EH (cell line): ENCODE measurements around the gene JPT1.
"Not testable (repeated sequence)": the region's sequence is repeated elsewhere in the genome, so short reads cannot be mapped to it uniquely, and the experiment has no call there.

ENCODE experiments used
- DNase-seq: peaks from one replicate; pipeline ENCODE4 v3.0.0-alpha.2; 2015; ENCODE audit warnings: low read depth

JPT1 gene, protein sequence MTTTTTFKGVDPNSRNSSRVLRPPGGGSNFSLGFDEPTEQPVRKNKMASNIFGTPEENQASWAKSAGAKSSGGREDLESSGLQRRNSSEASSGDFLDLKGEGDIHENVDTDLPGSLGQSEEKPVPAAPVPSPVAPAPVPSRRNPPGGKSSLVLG

DNA sequence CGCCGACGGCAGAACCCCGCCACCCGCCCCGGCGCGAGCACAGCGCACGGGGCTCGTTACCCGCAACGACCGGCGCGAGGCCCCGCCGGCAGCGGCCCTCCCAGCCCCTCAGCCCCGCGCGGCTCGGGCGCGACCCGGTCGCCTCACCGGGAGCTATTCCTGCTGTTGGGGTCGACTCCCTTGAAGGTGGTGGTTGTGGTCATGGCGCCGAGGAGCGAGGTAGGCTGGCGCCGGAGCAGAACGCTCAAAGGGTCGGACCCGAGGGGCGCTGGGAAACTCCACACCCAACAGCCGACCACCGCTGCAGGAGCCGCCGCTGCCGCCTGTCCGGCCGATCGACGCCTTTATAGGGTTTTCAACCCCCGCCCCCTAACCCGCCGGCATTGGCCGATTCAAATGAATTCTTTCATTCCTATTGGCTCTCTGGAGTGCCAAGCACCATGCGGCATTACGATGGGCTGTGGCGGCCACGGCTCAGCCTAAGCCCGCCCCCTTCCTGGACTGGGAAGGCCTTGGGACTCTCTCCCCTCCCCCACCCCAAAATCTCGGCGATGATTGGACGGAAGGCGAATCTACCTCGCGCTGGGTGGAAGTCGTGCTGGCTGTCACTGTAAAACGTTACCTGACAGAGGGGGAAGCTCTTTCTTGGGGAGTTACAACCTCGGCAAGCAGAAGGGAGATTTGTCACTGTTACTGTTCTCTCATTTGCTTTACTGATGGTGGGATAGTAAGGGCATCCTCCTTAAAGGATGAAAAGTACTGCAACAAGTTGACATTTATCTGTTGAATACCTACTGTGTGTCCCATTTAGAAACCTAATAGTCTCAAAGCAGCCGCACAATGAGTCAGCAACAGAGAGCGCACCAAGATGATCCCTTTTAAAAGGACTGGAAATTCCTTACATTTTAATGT is at the start of gene JPT1:
Gene JPT1 (minus strand): TSS at position 318 of the 912 bp plus-strand sequence. CDS start 115 bp downstream, at position 203.
- DNase-seq: peak; percentile 99

DNA sequence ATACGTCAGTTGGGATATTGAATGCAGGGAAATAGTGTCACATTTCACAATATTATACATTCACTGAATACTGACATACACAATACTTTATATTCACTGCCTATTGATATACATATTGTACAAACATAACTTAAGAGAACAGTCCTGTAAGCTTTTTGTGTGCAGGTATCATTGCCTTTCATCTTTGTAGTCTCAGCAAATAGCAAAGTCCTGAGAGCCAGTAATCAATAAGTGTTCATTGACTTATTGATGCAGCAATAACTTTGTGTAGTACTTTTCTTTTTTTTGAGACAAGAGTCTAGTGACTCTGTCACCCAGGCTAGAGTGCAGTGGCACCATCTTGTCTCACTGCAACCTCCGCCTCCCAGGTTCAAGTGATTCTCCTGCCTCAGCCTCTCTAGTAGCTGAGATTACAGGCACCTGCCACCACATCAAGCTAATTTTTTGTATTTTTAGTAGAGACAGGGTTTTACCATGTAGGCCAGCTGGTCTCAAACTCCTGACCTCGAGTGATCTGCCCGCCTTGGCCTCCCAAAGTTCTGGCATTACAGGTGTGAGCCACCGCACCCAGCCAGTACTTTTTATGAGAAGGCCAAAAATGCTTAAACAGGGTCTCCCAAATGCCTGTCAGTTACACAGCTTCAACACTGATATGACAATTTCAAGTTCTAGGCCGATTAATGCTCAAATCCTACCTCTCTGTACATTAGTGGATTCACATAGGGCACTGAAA is 45.7 kb upstream of the JPT1 start:
- DNase-seq: no peak

DNA sequence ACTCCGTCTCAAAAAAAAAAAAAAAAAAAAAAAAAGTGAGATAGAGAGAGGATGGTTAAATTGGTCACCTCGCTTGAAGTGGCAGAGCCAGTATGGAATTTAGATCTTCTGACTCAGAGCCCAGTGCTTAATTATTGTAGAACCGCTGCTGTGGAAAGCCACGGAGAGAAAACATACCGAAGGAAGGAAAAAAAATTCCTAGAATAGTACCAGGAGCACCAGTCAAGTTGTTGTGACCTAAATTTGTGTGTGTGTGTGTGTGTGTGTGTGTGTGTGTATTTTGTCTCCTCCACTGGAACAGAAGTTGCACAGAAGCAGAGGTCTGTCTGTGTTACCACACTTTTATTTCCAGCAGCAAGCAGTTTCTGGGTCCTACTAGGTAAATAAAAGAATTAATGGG is 40.6 kb upstream of the JPT1 start:
- DNase-seq: peak; percentile 81

DNA sequence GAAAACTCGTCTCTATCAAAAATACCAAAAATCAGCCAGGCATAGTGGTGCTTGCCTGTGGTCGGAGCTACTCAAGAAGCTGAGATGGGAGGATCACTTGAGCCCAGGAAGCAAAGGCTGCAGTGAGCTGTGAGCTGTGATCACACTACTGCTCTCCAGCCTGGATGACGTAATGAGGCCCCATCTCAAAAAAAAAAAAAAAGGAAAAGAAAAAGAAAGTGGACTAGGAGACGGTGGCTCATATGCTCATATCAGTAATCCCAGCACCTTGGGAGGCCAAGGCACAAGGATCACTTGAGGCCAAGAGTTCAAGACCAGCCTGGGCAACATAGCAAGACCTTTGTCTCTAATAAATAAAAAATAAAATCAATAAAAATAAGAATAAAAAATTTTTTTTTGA is 37.3 kb upstream of the JPT1 start:
- peak; percentile 37 for DNase-seq

DNA sequence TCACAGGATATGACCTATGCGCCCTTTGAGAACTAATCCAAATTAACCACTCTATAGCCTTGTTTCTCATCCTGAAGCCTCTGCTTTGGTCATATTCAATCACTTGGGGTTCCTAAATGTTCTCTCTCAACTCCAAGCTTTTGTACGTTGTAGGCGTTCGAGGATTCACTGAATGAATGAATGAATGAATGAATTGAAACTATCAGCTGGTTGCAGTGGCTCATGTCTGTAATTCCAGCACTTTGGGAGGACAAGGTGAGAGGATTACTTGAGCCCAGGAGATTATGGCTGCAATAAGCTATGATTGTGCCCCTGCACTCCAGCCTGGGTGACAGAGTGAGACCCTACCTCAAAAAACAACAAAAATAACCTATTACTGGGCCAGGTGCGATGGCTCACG is 34.3 kb upstream of the JPT1 start:
- DNase-seq: no peak

DNA sequence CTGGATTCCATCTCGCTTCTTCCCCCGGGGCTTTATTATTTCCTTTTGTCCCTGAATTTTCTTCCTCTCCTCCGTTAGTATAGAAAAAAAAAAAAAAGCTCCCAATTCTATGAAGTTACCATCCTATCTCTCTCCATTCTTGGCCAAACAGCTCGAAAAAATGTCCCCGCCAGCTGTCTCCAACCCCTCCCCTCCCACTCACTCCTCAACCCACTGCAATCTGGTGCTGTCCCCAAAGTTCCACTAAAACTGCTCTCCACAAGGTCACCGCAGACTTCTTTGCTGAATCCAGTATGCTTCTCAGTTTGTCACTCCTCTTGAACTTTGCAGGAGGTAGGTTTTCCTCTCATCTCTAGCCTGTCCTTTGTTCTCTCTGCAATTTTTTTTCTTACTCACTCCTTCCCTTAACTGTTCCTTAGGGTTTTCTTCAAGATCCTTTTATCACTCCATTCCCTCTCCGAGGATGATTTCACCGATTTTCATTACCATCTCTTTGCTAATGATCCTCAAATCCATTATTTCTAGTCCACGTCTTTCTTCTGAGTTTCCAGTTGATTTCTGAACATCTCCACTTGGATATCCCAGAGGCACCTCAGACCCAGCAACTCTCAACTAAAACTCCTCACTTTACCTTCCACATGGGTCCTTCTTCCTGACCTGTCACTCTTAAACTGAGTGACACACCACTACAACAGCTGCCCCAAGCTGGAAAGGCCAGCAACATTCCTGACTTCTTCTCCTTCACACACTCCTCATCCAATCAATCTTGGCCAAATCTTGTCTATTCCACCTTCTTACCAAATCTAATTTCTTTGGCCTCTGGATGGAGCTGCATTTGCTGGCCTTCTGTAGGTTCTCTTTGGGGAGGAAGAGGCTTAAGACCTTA is 29.9 kb upstream of the JPT1 start:
- no peak for DNase-seq

DNA sequence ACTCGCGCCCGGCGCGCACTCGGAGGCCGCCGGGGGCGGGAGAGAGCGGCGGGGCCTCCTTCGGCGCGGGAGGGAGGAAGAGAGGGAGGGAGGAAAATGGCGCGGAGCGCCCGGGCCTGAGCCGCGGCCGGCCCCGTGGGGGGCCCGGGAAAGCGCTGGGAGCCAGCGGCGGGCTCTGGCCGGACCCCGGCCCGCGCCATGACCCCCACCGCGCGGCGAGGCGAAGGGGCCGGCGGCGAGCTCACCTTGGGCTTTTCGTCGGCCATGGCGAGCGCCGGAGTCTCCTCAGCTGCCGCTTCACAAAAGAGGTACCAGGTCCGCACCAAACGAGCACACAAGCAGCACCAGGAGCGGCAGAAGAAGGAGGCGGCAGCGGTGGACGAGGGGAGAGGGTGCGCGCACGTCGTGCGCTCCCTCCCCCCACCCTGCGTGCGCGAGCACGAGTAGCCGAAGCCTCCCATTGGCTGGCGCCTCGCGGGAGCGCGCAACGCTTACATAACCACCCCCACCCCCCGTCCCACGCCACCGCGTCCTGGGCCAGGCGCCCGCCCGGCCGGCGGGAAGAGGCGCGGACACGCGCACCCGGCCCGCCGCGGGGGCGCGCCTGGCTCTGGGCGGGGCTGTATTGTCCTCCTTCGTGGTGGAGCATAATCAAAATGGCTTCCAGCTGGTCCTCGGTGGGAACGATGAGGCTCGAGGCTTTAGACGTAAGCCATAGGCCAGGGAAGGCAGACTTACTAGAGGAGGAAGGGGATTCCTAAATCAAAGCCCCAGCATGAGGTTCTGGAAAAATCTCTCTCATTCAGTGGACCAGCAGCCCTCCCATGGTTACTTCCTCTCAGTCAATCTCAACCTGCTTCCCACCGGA is 28.5 kb upstream of the JPT1 start, which contains the start of gene SUMO2:
Gene SUMO2 (minus strand): TSS at position 391 of the 868 bp plus-strand sequence. CDS start 125 bp downstream, at position 266.
- peak; percentile 92 for DNase-seq

DNA sequence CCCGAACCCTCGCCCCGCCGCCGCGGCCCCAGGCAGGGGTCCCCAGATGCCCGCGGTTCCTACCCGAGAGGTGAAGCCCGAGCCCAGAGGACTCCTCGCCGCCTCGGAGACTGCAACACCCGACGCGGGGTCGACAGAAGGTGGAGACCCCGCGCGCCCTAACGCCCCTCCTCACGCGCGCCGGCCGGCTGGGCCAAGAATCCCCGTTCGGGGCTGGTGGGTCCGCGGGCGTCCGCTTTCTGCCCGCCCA is 27.9 kb upstream of the JPT1 start:
- no peak for DNase-seq

DNA sequence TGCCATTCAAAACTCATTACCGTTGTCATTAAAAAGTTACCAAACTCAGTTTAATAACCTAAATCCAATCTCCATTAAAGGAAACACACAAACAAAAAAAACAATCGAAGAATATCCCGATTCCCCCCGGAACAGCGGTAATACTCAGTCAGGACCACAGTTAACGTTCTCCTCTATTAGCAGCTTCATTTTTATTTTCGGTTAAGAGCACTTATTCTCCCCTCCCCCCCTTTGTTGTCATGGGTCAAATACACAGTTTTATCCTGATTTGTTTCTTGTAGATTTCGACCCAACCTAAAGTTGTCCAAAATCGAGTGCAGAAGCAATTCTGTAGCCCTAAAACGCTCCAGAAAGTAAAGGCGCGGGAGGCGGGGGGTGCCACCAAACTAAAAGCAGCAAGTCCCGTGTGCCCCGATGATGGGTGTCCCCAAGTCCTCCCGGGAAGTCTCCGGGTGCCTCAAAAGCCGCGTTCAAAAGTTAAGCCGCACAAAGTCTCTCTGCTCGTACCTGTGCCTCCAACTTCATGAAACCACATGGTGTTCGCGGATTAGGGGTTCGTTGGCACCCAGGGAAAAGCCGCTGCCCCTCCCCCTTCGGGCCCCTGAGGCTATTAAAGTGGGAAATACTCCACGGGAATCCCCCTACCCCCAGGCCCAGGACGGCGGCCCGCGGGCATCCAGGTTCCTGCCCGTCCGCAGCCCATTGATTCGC is 27.5 kb upstream of the JPT1 start:
- peak; percentile 29 for DNase-seq

DNA sequence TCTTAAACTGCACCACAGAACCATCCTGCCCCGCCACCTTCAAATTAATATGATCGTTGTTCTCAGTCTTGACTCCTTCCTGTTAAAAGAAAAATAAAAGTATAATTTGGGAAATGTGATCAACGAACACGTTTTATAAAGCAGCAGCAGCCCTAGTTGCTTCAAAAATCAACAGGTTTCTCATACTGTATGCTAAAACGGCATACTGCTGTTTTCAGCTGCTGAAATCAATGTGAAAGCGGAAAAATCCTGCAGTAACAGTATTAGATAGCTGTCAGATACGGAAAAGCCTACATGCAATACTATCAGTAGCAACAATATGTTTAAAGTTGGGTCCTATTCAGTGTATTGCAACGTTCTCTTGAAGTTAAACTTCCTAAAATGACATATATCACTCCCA is 26.8 kb upstream of the JPT1 start:
- no peak for DNase-seq

DNA sequence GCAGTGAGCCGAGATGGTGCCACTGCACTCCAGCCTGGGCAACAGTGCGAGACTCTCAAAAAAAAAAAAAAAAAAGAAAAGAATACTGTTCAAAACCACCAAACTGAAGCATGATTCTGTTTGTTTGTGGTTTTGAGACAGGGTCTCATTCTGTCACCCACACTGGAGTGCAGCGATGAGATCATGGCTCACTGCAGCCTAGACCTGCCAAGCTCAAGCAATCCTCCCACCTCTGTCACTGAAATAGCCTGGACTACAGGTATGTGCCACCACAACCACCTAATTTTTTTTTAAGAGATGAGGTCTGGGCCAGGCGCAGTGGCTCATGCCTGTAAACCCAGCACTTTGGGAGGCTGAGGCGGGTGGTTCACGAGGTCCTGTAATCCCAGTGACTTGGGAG is 24.1 kb upstream of the JPT1 start:
- no peak for DNase-seq

DNA sequence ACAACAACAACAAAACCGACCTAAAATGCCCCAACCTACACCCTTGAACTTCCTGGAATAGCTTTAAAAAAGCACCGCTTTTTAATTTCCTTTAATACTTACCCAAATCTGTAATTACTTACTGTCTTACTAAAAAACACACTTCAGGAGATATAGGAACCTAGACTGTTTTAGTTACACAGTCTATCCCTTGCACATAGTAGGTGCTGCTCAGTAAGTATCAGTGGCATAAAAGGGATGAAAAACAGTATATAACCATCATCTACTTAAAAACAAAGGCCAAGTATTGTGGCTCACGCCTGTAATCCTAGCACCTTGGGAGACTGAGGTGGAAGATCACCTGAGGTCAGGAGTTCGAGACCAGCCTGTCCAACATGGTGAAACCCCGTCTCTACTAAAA is 22.3 kb upstream of the JPT1 start:
- DNase-seq: no peak

DNA sequence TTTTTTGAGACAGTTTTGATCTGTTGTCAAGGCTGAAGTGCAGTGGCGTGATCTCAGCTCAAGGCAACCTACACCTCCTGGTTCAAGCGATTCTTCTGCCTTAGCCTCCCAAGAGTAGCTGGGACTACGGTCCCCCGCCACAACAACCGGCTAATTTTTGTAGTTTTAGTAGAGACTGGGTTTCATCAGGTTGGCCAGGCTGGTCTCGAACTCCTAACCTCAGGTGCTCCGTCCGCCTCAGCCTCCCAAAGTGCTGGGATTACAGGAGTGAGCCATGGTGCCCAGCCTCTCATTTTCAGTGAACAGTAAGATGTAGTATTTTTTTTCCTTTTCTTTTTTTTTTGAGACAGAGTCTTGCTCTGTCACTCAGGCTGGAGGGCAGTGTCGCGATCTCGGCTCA is 20.7 kb upstream of the JPT1 start:
- no peak for DNase-seq

DNA sequence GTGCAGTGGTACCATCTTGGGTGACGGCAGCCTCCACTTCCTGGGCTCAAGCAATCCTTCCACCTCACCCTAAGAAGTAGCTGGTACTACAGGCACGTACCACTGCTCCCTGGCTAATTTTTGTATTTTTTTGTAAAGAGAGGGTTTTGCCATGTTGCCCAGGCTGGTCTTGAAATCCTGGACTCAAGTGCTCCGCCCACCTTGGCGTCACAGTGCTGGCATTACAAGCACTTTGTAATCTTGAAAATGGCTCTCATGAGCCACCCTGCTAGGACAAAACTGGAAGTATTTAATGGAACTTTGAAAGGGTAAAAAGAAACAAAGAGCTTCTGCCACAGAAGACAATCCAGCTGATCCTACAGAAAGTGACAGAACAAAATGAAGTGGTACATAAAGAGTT is 19.2 kb upstream of the JPT1 start:
- no peak for DNase-seq

DNA sequence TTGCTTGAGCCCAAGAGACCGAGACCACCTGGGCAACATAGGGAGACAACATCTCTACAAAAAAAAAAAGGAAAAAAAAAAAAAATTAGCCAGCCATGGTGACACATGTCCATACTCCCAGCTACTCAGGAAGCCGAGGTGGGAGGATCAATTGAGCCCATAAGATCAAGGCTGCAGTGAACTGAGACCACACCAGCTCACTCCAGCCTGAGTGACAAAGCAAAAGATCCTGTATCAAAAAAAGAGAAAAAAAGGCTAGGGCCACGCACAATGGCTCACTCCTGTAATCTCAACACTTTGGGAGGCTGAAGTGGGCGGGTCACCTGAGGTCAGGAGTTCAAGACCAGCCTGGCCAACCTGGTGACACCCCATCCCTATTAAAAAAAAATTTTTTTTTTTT is 14.7 kb upstream of the JPT1 start:
- DNase-seq: no peak

DNA sequence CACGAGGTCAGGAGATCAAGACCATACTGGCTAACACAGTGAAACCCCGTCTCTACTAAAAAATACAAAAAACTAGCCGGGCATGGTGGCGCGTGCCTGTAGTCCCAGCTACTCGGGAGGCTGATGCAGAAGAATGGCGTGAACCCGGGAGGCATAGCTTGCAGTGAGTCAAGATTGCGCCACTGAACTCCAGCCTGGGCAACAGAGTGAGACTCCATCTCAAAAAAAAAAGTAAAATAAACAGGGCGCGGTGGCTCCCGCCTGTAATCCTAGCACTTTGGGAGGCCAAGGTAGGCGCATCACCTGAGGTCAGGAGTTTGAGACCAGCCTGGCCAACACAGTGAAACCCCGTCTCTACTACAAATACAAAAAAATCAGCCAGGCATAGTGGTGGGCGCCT is 10.3 kb upstream of the JPT1 start:
- not testable (repeated sequence) for DNase-seq

DNA sequence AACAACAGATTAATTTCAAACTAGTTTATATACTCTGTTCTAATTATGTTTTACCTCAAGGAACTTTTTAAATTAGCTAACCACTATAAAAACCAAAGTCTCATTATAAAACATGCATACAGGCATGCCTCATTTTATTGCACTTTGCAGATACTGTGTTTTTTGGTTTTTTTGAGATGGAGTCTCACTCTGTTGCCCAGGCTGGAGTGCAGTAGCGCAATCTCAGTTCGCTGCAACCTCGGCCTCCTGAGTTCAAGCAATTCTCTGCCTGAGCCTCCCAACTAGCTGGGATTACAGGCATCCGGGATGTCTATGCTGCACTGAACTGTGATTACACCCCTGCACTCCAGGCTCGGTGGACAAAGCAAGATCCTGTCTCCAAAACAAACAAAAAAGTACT is 8.8 kb upstream of the JPT1 start:
- DNase-seq: no peak

DNA sequence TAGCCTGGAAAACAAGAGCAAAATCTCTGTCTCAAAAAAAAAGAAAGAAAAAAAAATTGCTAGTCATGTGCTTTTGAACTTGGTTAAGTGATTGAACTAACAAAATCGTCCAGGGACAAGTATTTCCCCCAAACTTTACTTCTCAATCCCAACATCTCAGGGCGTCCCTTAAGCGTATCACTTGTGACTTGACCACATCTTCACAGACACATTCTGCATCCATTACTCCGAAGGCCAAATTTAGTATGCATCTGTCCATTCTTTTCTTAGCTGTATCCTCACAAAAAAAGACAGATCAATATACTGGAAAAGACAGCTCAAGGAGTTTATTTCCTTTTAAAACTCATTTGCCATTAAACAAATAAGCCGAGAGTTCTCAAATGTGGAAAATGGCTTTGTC is 5.9 kb upstream of the JPT1 start:
- no peak for DNase-seq

DNA sequence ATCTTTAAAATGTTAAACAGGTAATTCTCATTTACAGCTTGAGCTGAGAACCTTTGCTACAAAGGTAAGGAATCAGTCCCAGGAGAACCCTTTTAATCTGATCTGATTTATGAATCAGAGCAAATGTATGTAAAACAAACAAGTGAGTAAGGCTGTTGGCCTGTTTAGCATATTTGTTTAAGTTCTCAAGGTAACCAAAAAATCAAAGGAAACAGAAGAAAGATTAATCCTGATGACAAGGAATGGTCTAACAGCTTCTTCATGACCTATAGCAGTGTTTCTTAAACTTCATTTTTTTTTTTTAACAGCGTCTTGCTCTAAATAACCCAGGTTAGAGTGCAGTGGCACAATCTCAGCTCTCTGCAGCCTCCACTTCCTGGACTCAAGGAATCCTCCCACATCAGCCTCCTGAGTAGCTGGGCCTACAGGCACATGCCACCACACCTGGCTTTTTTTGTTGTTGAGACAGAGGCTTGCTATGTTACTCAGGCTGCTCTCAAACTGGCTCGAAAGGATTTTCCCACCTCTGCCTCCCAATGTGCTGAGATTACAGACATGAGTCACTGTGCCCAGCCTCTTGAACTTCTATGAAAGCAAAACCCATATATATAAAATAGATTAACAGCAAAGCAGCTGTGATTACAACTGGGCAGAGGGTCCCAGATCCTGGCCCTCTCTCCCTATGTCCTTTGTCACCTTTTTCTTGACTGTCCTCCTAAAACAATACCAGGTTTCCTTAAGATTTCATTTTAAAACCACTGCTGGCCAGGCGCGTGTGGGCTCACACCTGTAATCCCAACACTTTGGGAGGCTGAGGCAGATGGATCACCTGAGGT is 5.1 kb upstream of the JPT1 start:
- peak; percentile 46 for DNase-seq

DNA sequence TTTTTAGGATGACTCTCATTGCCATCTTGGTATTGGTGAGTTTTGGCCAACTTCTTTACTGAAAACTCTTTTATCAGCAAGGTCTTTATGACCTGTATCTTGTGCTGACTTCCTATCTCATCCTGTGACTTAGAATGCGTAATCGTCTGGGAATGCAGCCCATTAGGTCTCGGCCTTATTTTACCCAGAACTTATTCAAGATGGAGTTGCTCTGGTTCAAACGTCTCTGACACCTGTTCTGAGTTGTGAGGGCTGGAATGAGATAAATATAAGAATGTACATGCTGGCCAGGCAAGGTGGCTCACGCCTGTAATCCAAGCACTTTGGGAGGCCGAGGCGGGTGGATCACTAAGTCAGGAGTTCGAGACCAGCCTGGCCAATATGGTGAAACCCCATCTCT is 4.2 kb upstream of the JPT1 start:
- peak; percentile 20 for DNase-seq
